ENCODE measurements around the gene ERF.

ERF gene

DNA sequence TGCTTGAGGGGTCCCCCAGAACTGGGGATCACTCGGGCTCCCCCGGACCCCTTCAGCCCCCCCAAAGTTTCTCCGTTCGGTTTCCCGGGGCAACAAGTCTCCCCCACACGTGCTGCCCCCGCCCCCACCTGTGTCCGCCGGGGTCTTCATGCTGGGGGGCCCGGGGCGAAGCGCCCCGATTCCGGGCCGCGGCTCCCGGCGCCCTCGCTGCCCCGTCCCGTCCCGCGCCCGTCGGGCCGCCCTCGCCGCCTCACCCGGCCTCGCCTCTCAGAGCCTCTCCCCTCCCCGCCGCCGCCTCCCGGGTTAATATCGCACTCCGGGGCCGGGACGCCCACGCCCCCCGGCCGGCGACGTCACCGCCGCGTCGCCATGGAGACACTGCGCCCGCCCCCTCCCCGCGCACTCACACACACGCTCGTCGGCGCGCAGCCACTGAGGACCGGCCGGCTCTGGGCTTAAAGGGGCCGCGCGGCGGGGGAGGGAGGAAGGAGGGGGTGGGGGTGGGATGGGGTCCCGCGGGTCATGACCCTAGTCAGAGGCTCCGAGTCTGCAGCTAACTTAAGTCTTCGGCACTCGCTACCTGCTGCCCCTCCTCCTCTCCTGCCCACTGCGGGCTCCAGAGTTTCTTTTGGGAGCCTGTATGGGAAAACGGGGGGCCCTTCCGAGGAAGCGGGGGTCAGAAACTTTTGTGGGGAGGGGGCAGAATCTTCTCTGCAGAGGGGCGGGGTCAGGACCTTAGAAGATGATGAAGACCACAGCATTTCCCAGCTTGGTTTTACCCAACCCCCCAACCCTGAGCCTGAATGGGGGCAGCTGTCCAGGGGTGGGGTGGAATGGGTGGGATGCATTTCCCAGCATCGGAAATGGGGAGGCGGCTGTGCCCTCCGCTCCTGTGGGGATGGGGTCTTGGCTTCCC, at the start of gene ERF:
Gene ERF (minus strand): TSS at position 279 of the 916 bp plus-strand sequence. CDS start 129 bp downstream, at position 150.
- in situ Hi-C loops (cut with MboI; ENCODE audit: low sequenced_read_pairs): no loop called here

DNA sequence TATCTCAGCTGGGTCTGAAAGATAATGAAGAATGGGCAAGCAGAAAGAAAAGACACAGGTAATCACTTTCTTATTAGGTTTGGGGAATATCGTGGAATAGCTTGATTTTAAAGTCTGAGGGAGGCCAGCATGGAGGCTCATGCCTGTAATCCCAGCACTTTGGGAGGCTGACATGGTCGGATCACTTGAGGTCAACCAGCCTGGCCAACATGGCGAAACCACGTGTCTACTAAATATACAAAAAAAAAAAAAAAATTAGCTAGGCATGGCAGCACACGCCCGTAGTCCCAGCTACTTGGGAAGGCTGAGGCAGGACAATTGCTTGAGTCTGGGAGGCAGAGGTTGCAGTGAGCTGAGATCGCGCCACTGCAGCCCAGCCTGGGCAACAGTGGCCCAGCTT, 48.9 kb upstream of the ERF start:
- in situ Hi-C loops (cut with MboI; ENCODE audit: low sequenced_read_pairs): no loop called here

DNA sequence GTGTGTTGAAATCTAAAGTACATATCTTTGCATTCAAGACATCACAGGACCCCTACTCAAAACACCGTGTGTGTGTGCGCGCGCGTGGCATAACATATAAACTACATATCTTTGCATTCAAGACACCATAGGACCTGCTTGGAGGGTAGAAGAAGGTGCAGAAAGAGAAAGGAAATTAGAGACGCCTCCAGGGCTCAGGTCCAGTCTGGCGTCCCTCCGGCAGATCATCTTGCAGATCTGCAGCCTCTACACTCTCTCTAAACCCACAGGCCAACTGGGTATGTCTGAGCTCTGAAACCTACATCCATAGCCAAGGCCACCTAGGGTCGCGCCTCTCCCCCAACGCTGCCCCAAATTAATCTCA, 48.2 kb upstream of the ERF start:
- in situ Hi-C loops (cut with MboI; ENCODE audit: low sequenced_read_pairs): no loop called here

DNA sequence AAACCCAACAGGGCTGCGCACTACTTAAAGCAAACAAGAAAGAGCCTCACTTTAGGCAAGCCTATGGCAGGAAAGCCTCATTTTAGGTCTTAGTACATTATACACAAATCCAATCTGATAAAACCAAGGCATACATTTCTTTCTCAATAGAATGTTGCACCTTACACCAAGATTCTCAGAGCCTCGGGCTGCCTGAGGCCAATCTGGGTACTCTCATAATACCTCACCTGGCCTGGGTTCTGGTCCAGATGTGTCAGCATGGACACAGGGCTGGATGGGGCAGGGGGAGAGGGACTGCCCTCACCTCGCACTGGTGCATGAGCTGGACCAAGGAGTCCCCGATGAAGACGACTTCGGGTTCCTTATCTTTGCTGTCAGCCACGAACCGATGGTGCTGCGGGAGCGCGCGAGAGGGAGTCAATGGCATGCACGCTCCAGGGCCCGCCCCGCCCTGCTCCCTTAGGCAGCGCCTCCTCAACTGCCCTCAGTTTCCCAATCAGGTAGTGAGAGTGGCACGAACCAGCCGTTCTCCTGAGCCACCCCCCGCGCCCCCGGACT, 46.8 kb upstream of the ERF start, which contains the start of gene PRR19:
Gene PRR19 (plus strand): TSS at position 487 of the 558 bp plus-strand sequence. CDS start 7,453 bp downstream, outside the sequence.
- in situ Hi-C loops (cut with MboI; ENCODE audit: low sequenced_read_pairs): no loop called here

DNA sequence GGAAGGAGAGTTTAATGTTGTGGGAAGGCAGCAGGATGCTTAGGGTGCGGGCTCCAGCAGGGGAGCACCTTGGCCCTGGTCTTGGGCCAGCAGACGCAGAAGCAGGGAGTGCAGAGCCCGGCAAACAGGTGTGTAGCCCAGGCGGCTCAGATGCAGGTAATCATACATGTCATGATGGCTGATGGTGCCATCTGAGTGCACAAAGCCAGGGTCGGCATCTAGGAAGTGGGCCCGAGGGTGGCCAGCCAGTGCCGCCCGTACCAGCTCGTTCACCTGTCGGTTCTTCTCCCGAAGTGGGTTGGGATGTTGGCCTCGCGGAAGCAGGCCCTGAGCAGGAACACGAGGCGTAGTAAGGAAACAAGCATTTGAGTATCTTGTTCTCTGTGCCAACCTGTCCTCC, 42.1 kb upstream of the ERF start:
- in situ Hi-C loops (cut with MboI; ENCODE audit: low sequenced_read_pairs): no loop called here

DNA sequence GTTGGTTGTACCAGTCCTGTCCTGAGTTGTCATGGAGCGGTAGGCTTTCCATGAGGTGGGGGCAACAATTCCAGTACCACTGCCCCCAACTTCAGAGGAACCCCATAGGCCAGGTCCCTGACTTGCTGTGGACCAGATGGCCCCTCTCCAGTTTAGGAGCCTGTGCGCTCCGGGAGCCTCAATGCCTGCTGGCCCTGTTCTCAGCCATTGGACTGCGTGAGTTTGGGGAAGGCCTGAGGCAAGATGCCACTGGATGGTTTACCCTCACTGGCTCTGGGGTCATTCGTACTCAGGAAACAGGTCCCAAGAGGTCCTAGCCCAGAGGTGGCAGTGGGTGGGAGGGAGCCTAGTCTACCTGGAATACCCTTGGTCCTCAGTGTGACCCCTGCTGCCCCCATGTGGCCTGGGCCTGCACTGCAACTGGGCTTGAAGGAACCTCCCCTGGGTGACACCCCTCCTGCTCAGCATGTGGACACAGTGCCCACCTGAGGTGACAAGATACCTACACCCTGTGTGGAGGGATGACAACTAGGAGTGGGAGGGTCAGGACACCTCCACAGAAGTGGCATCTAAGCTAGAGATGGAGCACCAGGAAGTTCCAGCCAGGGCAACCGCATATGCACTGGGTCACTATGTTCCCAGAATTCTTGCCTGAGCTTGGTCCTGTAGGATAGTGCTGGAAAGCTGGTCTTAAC, 41.0 kb upstream of the ERF start:
- in situ Hi-C loops (cut with MboI; ENCODE audit: low sequenced_read_pairs): no loop called here

DNA sequence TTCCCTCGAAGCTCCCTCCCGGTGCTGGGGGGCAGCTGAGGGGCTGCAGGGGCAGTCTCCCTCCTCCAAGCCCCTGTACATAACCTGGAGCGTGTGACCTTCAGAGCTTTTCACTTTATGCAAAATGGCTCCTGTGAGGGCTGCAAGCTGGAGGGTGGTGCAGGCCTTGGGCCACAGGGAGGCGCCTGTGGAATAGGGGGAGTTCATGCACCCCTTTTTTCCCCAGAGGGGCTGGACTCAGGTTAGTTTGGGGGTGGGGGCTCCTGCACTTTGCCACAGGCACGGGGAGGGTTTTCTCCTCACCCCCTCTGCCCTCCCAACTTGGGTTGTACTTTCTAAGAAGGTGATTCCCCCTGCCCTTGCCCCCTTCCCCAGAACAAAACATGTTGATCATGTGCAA, 40.4 kb upstream of the ERF start:
- in situ Hi-C loops (cut with MboI; ENCODE audit: low sequenced_read_pairs): no loop called here

DNA sequence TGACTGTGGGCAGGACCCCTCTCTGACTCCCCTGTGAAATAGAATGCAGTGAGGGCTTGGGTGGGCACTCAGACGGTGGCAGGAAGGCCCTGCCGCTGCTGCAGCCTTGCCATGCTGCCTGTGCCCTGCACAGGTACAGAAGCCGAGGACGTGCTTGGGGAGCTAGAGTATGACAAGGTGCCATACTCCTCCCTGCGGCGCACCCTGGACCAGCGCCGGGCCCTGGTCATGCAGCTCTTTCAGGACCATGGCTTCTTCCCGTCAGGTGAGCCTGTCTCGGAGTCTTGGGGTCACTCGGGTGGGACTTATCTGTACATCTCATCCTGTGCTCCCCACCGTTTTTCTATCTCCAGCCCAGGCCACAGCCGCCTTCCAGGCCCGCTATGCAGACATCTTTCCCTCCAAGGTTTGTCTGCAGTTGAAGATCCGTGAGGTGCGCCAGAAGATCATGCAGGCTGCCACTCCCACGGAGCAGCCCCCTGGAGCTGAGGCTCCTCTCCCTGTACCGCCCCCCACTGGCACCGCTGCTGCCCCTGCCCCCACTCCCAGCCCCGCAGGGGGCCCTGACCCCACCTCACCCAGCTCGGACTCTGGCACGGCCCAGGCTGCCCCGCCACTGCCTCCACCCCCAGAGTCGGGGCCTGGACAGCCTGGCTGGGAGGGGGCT, 39.7 kb upstream of the ERF start:
- in situ Hi-C loops (cut with MboI; ENCODE audit: low sequenced_read_pairs): no loop called here

DNA sequence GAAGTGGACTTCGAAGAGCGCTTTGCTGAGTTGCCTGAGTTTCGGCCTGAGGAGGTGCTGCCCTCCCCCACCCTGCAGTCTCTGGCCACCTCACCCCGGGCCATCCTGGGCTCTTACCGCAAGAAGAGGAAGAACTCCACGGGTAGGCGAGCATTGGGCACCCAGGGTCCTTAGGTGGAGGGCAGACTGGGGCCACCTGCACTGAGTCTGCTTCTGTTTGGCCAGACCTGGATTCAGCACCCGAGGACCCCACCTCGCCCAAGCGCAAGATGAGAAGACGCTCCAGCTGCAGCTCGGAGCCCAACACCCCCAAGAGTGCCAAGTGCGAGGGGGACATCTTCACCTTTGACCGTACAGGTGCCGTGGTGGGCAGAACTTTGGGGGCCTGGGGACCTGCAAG, 39.0 kb upstream of the ERF start:
- in situ Hi-C loops (cut with MboI; ENCODE audit: low sequenced_read_pairs): no loop called here

DNA sequence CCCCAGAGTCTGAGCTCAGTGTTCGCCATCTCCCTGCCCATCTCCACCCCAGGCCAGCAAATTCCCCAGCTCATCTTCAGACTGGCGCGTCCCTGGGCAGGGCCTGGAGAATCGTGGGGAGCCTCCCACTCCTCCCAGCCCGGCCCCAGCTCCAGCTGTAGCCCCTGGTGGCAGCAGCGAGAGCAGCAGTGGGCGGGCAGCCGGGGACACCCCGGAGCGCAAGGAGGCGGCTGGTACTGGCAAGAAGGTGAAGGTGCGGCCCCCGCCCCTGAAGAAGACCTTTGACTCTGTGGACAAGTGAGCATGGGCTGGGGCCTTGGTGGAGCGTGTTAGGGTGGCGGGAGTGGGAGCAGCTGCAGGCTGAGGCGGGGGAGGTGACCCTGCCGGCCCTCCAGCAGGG, 38.6 kb upstream of the ERF start:
- in situ Hi-C loops (cut with MboI; ENCODE audit: low sequenced_read_pairs): no loop called here

DNA sequence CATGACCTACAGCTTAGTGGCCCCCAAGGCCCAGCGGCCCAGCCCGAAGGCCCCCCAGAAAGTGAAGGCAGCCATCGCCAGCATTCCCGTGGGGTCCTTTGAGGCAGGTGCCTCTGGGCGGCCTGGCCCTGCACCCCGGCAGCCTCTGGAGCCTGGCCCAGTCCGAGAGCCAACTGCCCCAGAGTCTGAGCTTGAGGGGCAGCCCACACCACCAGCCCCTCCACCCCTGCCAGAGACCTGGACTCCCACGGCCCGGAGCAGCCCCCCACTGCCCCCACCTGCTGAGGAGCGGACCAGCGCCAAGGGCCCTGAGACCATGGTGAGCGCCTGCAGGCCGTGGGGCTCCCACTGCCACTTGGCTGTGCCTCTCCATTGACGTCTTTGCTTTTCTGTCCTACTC, 38.0 kb upstream of the ERF start:
- in situ Hi-C loops (cut with MboI; ENCODE audit: low sequenced_read_pairs): no loop called here

DNA sequence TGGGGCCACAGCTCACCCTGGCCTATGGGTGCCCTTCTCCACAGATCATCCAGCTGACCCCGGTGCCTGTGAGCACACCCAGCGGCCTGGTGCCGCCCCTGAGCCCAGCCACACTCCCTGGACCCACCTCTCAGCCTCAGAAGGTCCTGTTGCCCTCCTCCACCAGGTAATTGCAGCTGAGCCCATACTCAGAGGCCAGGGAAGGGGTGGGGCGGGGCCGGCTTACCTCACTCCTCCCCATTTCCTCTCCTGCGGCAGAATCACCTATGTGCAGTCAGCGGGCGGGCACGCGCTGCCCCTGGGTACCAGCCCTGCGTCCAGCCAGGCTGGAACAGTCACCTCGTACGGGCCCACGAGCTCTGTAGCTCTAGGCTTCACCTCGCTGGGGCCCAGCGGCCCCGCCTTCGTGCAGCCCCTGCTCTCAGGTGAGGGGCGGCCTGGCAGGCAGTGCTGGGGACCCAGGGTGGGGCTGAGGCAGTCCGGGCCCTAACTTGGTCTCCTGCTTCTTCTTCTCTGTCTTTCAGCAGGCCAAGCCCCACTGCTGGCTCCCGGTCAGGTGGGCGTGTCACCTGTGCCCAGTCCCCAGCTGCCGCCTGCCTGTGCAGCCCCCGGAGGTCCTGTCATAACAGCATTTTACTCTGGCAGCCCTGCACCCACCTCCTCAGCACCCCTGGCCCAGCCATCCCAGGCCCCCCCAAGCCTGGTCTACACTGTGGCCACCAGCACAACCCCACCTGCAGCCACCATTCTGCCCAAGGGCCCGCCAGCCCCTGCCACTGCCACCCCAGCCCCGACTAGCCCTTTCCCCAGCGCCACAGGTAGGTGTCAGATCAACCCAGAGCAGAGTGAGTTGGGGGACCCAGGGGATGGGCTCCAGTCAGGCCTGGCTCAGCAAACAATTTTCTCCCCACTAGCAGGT, 37.4 kb upstream of the ERF start:
- in situ Hi-C loops (cut with MboI; ENCODE audit: low sequenced_read_pairs): no loop called here

DNA sequence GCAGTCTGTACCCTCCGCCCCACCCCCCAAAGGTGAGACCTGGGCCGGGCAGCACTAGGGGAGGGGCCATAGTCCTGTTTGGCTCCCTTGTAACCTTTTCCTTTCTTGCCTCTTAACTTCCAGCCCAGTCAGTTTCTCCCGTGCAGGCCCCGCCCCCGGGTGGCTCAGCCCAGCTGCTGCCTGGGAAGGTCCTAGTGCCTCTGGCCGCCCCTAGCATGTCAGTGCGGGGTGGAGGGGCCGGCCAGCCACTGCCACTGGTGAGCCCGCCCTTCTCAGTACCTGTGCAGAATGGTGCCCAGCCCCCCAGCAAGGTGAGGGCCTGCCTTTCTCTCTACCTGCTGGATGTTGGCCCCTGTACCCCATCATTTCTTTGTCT, 36.5 kb upstream of the ERF start:
- in situ Hi-C loops (cut with MboI; ENCODE audit: low sequenced_read_pairs): no loop called here

DNA sequence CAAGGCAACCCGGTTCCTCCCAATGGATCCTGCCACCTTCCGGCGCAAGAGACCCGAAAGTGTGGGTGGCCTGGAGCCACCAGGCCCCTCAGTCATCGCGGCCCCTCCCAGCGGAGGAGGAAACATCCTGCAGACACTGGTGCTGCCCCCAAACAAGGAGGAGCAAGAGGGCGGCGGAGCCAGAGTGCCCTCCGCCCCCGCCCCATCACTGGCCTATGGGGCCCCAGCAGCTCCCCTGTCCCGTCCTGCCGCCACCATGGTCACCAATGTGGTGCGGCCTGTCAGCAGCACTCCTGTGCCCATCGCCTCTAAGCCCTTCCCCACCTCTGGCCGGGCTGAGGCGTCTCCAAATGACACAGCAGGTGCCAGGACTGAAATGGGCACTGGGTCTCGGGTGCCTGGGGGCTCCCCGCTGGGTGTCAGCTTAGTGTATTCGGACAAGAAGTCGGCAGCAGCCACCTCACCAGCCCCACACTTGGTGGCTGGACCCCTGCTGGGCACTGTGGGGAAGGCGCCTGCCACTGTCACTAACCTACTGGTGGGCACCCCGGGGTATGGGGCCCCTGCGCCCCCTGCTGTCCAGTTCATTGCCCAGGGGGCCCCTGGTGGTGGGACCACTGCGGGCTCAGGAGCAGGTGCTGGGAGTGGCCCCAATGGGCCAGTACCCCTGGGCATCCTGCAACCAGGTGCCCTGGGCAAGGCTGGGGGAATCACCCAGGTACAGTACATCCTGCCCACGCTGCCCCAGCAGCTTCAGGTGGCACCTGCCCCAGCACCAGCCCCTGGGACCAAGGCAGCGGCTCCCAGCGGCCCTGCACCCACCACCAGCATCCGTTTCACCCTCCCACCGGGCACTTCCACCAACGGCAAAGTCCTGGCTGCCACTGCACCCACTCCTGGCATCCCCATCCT, 35.9 kb upstream of the ERF start:
- in situ Hi-C loops (cut with MboI; ENCODE audit: low sequenced_read_pairs): no loop called here

DNA sequence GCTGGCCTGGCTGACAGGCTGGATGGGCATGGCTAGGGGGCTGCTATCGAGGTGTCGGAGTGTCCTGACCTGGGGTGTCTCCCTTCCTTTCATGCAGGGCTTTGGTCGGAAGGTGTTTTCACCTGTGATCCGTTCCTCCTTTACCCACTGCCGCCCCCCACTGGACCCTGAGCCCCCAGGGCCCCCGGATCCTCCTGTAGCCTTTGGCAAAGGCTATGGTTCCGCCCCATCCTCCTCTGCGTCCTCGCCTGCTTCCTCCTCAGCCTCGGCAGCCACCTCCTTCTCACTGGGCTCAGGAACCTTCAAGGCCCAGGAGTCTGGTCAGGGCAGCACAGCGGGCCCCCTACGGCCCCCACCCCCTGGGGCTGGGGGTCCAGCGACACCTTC, 35.2 kb upstream of the ERF start:
- in situ Hi-C loops (cut with MboI; ENCODE audit: low sequenced_read_pairs): no loop called here

DNA sequence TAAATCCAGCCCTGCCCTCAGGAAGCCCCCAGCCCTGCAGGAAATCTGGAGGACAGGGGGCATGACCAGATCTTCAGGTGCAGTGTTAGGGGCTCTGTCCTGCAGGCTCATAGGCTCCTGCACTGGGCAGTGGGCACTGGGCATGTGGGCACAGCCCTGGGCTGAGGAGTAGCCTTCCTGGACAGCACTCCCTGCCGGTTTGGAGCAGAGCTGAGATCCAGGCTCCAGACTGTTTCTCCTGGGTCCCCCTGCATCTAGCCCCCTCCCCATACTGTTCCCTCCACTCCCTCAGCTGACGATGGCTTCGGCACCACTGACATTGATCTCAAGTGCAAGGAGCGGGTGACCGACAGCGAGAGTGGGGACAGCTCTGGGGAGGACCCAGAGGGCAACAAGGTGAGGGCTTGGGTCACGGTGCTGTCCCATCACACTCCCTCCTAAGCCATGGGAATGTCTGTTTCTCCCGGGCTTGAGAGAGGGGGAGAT, 34.7 kb upstream of the ERF start:
- in situ Hi-C loops (cut with MboI; ENCODE audit: low sequenced_read_pairs): no loop called here

DNA sequence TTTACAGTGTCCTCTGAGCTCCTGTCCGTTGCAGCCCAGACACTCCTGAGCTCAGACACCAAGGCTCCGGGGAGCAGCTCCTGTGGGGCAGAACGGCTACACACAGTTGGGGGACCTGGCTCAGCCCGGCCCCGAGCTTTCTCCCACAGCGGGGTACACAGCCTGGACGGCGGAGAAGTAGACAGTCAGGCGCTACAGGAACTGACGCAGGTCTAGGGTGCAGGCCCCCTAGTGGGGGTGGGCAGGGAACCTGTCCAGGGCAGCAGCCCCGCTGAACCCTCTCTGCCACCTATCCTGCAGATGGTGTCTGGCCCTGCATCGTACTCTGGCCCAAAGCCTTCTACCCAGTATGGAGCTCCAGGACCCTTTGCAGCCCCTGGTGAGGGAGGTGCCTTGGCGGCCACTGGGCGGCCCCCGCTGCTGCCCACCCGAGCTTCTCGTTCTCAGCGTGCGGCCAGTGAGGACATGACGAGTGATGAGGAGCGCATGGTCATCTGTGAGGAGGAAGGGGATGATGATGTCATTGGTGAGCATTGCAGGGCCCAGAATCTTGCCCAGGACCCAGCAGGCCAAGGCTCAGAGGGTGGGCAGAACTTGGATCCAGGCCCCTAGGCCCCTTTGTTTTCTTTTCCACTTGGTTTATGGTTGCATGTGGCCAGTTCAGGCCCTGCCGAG, 34.1 kb upstream of the ERF start:
- in situ Hi-C loops (cut with MboI; ENCODE audit: low sequenced_read_pairs): no loop called here

DNA sequence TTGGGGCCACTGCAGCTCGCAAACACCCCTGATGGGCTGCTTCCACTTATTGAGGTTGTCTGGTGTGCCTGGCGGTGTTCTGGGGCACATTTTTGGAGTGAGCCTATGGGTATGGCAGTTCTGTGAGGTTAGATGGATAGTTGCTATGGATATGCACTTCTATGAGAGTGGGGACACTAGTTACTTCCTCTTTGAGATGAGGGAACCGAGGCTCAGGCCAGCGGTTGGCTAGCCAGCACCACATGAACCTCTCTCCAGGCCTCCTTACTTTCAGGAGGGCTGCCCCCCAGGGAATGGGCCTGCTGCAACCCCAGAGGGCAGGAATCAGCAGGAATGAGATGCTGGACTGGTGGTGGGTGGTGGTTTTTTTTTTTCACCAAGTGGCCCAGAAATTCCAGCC, 33.5 kb upstream of the ERF start:
- in situ Hi-C loops (cut with MboI; ENCODE audit: low sequenced_read_pairs): no loop called here

DNA sequence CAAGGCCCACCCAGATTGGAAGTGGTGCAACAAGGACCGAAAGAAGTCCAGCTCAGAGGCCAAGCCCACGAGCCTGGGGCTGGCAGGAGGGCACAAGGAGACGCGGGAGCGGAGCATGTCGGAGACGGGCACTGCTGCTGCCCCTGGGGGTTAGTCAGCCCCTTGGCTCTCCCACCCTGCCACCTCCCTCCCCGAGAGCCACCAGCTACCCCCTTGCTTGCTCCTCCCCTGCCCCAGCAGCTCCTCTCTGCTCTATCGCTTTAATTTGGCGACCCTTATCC, 32.8 kb upstream of the ERF start:
- in situ Hi-C loops (cut with MboI; ENCODE audit: low sequenced_read_pairs): no loop called here
